WTC11 (cell line): ENCODE measurements around the gene RIMBP2. TPM values are rescaled to one million over a fixed set of nuclear protein-coding genes. Genes with fewer than 3 reads are reported as not detected.

Experiments used
- ATAC-seq: fragments of 200-7000 bp; cut with Tn5 transposase; 2 replicates; pipeline ENCODE4 v1.10.0; 2021; ENCODE audit warnings: mild to moderate bottlenecking, moderate library complexity
- CTCF ChIA-PET: fragments of 300-600 bp; sonication (Branson Sonifier 250); formaldehyde crosslinking; loops from one replicate; lab custom pipeline; 2021; ENCODE audit warnings: antibody characterized with exemption; lab: Charles Lee
- POLR2A ChIA-PET: fragments of 350-600 bp; sonication (Branson Sonifier 250); formaldehyde crosslinking; loops from one replicate; lab custom pipeline; 2021; ENCODE audit warnings: antibody characterized with exemption; lab: Charles Lee
- DNase-seq: peaks from one replicate; pipeline ENCODE4 v3.0.0; 2021; ENCODE audit warnings: low spot score
- H3K27ac Mint-ChIP-seq: 2 replicates; pipeline ENCODE4 v1.8.0; 2021; ENCODE audit warnings: mixed read lengths
- H3K27me3 Mint-ChIP-seq: 2 replicates; pipeline ENCODE4 v1.8.0; 2021; ENCODE audit warnings: low read depth, mild to moderate bottlenecking, moderate library complexity, mixed read lengths
- H3K36me3 Mint-ChIP-seq: 2 replicates; pipeline ENCODE4 v1.8.0; 2021; ENCODE audit warnings: mixed read lengths
- H3K4me1 Mint-ChIP-seq: 2 replicates; pipeline ENCODE4 v1.8.0; 2022; ENCODE audit warnings: mixed read lengths
- H3K4me3 Mint-ChIP-seq: 2 replicates; pipeline ENCODE4 v1.8.0; 2021; ENCODE audit warnings: mild to moderate bottlenecking, moderate library complexity, mixed read lengths
- H3K9me3 Mint-ChIP-seq: 2 replicates; pipeline ENCODE4 v1.8.0; 2021; ENCODE audit warnings: mixed read lengths
- GTF2I ChIP-seq: fragments of 250-450 bp; sonication (Bioruptor Pico); conservative IDR thresholded peaks from 2 replicates; pipeline ENCODE4 v1.4.0; 2021; ENCODE audit warnings: mild to moderate bottlenecking
- HMGA2 ChIP-seq: fragments of 250-450 bp; sonication (Bioruptor Pico); IDR thresholded peaks from 2 replicates; pipeline ENCODE4 v1.4.0; 2021; ENCODE audit warnings: mild to moderate bottlenecking, moderate library complexity
- NFATC4 ChIP-seq: fragments of 250-450 bp; sonication (Bioruptor Pico); IDR thresholded peaks from 2 replicates; pipeline ENCODE4 v1.9.0; 2021; ENCODE audit warnings: mild to moderate bottlenecking
- NR2C2 ChIP-seq: sonication (generic); formaldehyde crosslinking; IDR thresholded peaks from 2 replicates; pipeline ENCODE4 v1.8.0; 2022; ENCODE audit warnings: mild to moderate bottlenecking, missing genetic modification reagents
- RELA ChIP-seq: sonication (generic); formaldehyde crosslinking; IDR thresholded peaks from 2 replicates; pipeline ENCODE4 v1.8.1; 2022; ENCODE audit warnings: missing genetic modification reagents, mild to moderate bottlenecking, borderline replicate concordance
- TEAD1 ChIP-seq: sonication (generic); formaldehyde crosslinking; IDR thresholded peaks from 2 replicates; pipeline ENCODE4 v1.8.0; 2022; ENCODE audit warnings: mild to moderate bottlenecking, missing genetic modification reagents
- ZNF317 ChIP-seq: sonication (generic); formaldehyde crosslinking; IDR thresholded peaks from 2 replicates; pipeline ENCODE4 v1.8.1; 2023; ENCODE audit warnings: low read depth, mild to moderate bottlenecking, moderate library complexity, missing genetic modification reagents, borderline replicate concordance
- ZNF512 ChIP-seq: sonication (generic); formaldehyde crosslinking; IDR thresholded peaks from 2 replicates; pipeline ENCODE4 v1.8.1; 2022; ENCODE audit warnings: missing genetic modification reagents, borderline replicate concordance
- total RNA-seq: library from RNA; stranded (reverse); gene quantifications from 3 replicates; pipeline ENCODE4 v1.2.3, GENCODE V29; 2021
- TF ChIP-seq, protein P1 (sequence below): sonication (generic); formaldehyde crosslinking; IDR thresholded peaks from 2 replicates; pipeline ENCODE4 v1.8.1; 2022; ENCODE audit warnings: mild to moderate bottlenecking, missing genetic modification reagents, moderate library complexity, borderline replicate concordance
- TF ChIP-seq, protein P2 (sequence below): fragments of 250-450 bp; sonication (Bioruptor Pico); IDR thresholded peaks from 2 replicates; pipeline ENCODE4 v2.1.2; 2022; ENCODE audit warnings: mild to moderate bottlenecking, moderate library complexity
- TF ChIP-seq, protein P3 (sequence below): sonication (generic); formaldehyde crosslinking; IDR thresholded peaks from 2 replicates; pipeline ENCODE4 v1.8.1; 2023; ENCODE audit warnings: mild to moderate bottlenecking, moderate library complexity, missing genetic modification reagents
- TF ChIP-seq, protein P4 (sequence below): sonication (generic); formaldehyde crosslinking; conservative IDR thresholded peaks from 2 replicates; pipeline ENCODE4 v1.8.1; 2022; ENCODE audit warnings: mild to moderate bottlenecking, missing genetic modification reagents
- TF ChIP-seq, protein P5 (sequence below): sonication (generic); formaldehyde crosslinking; IDR thresholded peaks from 2 replicates; pipeline ENCODE4 v1.8.0; 2022; ENCODE audit warnings: mild to moderate bottlenecking, missing genetic modification reagents
- TF ChIP-seq, protein P6 (sequence below): sonication (generic); formaldehyde crosslinking; IDR thresholded peaks from 2 replicates; pipeline ENCODE4 v1.8.1; 2023; ENCODE audit warnings: mild to moderate bottlenecking, missing genetic modification reagents

Gene RIMBP2
- total RNA-seq, 1 experiment from 2014 or later, result 2.6 TPM

DNA sequence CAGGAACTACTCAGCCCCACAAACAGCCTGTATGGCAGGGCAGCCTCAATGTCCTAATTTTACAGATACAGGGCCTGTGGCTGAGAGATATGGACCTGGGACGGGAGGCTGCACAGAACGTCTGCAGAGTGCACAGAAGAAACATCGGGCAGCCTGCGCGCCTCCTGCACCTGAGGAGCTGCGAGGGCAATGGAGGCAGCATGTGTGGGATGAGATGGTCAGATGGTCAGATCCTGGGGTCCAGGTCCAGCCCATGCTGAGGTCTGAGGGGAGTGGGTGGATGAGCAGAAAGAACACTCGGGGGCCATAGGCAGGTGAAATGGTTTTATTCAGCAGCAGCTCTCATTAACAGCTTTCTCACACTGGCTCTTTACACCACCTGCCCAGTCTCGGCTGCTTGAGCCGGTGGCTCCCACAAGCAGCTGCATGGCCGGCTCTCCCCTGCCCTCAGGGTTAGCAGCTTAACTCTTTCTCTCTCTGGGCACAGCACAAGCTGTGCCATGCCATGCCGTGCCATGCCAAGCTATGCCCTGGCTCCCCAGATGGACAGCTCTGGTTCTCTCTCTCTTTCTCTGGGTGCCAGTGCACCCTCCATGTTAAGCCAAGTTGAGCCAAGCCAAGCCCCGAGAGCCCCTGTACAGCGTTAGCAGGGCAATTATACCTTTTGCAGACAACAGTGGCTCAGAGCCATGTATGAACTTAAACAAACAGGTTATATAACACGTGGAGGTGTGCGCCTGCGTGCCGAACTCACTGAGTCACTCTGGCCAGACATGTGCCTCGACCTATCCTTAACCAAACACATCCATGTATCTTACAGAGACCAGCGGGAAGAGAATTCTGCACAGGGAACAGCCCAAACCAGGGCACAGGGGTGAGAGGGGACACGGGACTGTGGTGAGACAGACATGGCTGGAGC is 47.6 kb downstream of the RIMBP2 start:
- Mint-ChIP-seq H3K9me3 (peaks cover 50% of the 10 kb centered on the region), H3K27ac (no peak overlapping the region), H3K4me3 (no peak overlapping the region), H3K27me3 (no peaks in the 10 kb centered on the region; the same call in 1 of the 2 replicates), H3K36me3 (peaks cover 20% of the 10 kb centered on the region), H3K4me1 (0 out of 2 replicates have a peak, but pooled peaks cover 3% of the 10 kb centered on the region)
- ATAC-seq, result no peak
- ChIA-PET CTCF (no interaction called here), POLR2A (no interaction called here)
- no peak for DNase-seq
- TF ChIP-seq, protein P1, sequence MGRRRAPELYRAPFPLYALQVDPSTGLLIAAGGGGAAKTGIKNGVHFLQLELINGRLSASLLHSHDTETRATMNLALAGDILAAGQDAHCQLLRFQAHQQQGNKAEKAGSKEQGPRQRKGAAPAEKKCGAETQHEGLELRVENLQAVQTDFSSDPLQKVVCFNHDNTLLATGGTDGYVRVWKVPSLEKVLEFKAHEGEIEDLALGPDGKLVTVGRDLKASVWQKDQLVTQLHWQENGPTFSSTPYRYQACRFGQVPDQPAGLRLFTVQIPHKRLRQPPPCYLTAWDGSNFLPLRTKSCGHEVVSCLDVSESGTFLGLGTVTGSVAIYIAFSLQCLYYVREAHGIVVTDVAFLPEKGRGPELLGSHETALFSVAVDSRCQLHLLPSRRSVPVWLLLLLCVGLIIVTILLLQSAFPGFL (CRISPR knock-in tag), result no peak
- no peak for TF ChIP-seq ZNF317
- TF ChIP-seq, protein P2, sequence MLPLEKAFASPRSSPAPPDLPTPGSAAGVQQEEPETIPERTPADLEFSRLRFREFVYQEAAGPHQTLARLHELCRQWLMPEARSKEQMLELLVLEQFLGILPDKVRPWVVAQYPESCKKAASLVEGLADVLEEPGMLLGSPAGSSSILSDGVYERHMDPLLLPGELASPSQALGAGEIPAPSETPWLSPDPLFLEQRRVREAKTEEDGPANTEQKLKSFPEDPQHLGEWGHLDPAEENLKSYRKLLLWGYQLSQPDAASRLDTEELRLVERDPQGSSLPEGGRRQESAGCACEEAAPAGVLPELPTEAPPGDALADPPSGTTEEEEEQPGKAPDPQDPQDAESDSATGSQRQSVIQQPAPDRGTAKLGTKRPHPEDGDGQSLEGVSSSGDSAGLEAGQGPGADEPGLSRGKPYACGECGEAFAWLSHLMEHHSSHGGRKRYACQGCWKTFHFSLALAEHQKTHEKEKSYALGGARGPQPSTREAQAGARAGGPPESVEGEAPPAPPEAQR, result no peak
- no peak for TF ChIP-seq TEAD1
- TF ChIP-seq NFATC4 (CRISPR knock-in tag), result no peak
- TF ChIP-seq GTF2I (CRISPR knock-in tag), result no peak
- TF ChIP-seq RELA (CRISPR knock-in tag), result no peak
- TF ChIP-seq, protein P3, sequence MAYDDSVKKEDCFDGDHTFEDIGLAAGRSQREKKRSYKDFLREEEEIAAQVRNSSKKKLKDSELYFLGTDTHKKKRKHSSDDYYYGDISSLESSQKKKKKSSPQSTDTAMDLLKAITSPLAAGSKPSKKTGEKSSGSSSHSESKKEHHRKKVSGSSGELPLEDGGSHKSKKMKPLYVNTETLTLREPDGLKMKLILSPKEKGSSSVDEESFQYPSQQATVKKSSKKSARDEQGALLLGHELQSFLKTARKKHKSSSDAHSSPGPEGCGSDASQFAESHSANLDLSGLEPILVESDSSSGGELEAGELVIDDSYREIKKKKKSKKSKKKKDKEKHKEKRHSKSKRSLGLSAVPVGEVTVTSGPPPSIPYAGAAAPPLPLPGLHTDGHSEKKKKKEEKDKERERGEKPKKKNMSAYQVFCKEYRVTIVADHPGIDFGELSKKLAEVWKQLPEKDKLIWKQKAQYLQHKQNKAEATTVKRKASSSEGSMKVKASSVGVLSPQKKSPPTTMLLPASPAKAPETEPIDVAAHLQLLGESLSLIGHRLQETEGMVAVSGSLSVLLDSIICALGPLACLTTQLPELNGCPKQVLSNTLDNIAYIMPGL (CRISPR knock-in tag), result no peak
- no peak for TF ChIP-seq HMGA2 (CRISPR knock-in tag)
- TF ChIP-seq ZNF512 (CRISPR knock-in tag), result no peak
- TF ChIP-seq, protein P4, sequence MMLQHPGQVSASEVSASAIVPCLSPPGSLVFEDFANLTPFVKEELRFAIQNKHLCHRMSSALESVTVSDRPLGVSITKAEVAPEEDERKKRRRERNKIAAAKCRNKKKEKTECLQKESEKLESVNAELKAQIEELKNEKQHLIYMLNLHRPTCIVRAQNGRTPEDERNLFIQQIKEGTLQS (CRISPR knock-in tag), result no peak
- TF ChIP-seq NR2C2 (CRISPR knock-in tag), result no peak

DNA sequence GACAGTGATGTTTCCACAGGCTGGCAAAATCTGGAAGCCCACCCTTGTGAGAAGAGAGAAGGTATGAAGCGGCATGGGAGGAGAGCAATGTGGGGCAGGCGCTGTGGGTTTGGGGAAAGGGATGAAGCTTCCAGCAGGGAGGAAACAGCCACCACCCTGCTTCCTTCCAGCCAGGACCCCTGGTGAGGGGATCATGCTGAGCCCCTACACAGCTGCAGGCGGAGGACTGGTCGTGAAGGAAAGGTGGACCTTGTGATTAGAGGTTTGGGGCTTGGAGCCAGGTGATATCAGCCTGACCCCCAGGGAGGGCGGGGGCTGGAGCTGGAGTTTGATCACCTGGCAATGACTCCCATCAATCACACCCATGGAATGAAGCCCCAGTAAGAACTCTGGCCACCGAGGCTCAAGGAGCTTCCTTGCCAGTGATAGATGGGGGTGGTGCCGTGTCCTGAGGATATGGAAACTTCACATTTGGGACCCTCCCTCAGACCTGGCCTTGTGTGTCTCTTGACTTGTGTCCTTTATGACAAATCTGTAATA is 48.6 kb downstream of the RIMBP2 start:
- TF ChIP-seq, protein P5, sequence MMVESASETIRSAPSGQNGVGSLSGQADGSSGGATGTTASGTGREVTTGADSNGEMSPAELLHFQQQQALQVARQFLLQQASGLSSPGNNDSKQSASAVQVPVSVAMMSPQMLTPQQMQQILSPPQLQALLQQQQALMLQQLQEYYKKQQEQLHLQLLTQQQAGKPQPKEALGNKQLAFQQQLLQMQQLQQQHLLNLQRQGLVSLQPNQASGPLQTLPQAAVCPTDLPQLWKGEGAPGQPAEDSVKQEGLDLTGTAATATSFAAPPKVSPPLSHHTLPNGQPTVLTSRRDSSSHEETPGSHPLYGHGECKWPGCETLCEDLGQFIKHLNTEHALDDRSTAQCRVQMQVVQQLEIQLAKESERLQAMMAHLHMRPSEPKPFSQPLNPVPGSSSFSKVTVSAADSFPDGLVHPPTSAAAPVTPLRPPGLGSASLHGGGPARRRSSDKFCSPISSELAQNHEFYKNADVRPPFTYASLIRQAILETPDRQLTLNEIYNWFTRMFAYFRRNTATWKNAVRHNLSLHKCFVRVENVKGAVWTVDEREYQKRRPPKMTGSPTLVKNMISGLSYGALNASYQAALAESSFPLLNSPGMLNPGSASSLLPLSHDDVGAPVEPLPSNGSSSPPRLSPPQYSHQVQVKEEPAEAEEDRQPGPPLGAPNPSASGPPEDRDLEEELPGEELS (CRISPR knock-in tag), result no peak
- TF ChIP-seq, protein P6, sequence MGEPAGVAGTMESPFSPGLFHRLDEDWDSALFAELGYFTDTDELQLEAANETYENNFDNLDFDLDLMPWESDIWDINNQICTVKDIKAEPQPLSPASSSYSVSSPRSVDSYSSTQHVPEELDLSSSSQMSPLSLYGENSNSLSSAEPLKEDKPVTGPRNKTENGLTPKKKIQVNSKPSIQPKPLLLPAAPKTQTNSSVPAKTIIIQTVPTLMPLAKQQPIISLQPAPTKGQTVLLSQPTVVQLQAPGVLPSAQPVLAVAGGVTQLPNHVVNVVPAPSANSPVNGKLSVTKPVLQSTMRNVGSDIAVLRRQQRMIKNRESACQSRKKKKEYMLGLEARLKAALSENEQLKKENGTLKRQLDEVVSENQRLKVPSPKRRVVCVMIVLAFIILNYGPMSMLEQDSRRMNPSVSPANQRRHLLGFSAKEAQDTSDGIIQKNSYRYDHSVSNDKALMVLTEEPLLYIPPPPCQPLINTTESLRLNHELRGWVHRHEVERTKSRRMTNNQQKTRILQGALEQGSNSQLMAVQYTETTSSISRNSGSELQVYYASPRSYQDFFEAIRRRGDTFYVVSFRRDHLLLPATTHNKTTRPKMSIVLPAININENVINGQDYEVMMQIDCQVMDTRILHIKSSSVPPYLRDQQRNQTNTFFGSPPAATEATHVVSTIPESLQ, result no peak
- TF ChIP-seq, protein P4 (CRISPR knock-in tag), result no peak
- ChIA-PET CTCF (no interaction called here), POLR2A (no interaction called here)
- Mint-ChIP-seq H3K27ac (no peak overlapping the region), H3K4me3 (no peak overlapping the region), H3K27me3 (no peaks in the 10 kb centered on the region; the same call in 1 of the 2 replicates), H3K4me1 (no peaks in the 10 kb centered on the region), H3K36me3 (peaks cover 20% of the 10 kb centered on the region), H3K9me3 (peaks cover 50% of the 10 kb centered on the region)
- ATAC-seq (no peak), DNase-seq (no peak)
